ENCODE results near the gene SLC22A16. TPM values are rescaled to one million over a fixed set of nuclear protein-coding genes. Genes with fewer than 3 reads are reported as not detected.
"Not testable (repeated sequence)": the region's sequence is repeated elsewhere in the genome, so short reads cannot be mapped to it uniquely, and the experiment has no call there.

SLC22A16 gene
- not detected for polyA plus RNA-seq (2013, experiment 1 of 2; ENCODE audit: insufficient read length)
- polyA plus RNA-seq (2013, experiment 2 of 2; ENCODE audit: insufficient read length): not detected

- DNase-seq: no peak
Observed at GRCh38 chr6:110476046-110476849, at the start of gene SLC22A16. Gene SLC22A16 (minus strand): TSS chr6:110476613. CDS start chr6:110476574, 39 bp downstream.

GRCh38 chr6:110525001-110525400 lies 48.6 kb upstream of the SLC22A16 start:
- no peak for DNase-seq

- no peak for DNase-seq
Observed at GRCh38 chr6:110524305-110524704, 47.9 kb upstream of the SLC22A16 start.

GRCh38 chr6:110523451-110524021 lies 47.1 kb upstream of the SLC22A16 start:
- DNase-seq: no peak

- DNase-seq: no peak
Observed at GRCh38 chr6:110522427-110522826, 46.0 kb upstream of the SLC22A16 start.

GRCh38 chr6:110520992-110521543 lies 44.7 kb upstream of the SLC22A16 start:
- DNase-seq: no peak

GRCh38 chr6:110520209-110520965 lies 44.0 kb upstream of the SLC22A16 start:
- no peak for DNase-seq

GRCh38 chr6:110517601-110518281 lies 41.3 kb upstream of the SLC22A16 start:
- DNase-seq: no peak

GRCh38 chr6:110517034-110517433 lies 40.6 kb upstream of the SLC22A16 start:
- DNase-seq: no peak

GRCh38 chr6:110514818-110515217 lies 38.4 kb upstream of the SLC22A16 start:
- no peak for DNase-seq

- peak; percentile 32 for DNase-seq
Observed at GRCh38 chr6:110512991-110513390, 36.6 kb upstream of the SLC22A16 start.

GRCh38 chr6:110512549-110512948 lies 36.1 kb upstream of the SLC22A16 start:
- not testable (repeated sequence) for DNase-seq

- no peak for DNase-seq
Observed at GRCh38 chr6:110511401-110511800, 35.0 kb upstream of the SLC22A16 start.

- DNase-seq: peak; percentile 85
Observed at GRCh38 chr6:110509617-110510241, 33.3 kb upstream of the SLC22A16 start.

GRCh38 chr6:110504891-110505290 lies 28.5 kb upstream of the SLC22A16 start:
- DNase-seq: not testable (repeated sequence)

GRCh38 chr6:110495949-110496348 lies 19.5 kb upstream of the SLC22A16 start:
- no peak for DNase-seq

GRCh38 chr6:110493253-110493800 lies 16.9 kb upstream of the SLC22A16 start:
- no peak for DNase-seq

GRCh38 chr6:110492584-110492983 lies 16.2 kb upstream of the SLC22A16 start:
- peak; percentile 9 for DNase-seq

- peak; percentile 44 for DNase-seq
Observed at GRCh38 chr6:110491644-110492317, 15.4 kb upstream of the SLC22A16 start.

- DNase-seq: no peak
Observed at GRCh38 chr6:110491299-110491643, 14.9 kb upstream of the SLC22A16 start.

- DNase-seq: no peak
Observed at GRCh38 chr6:110490110-110490509, 13.7 kb upstream of the SLC22A16 start.

Measured in fibroblast of skin of abdomen (primary cell).